Measurements from ENCODE around the gene DMRT3. TPM values are rescaled to one million over a fixed set of nuclear protein-coding genes. Genes with fewer than 3 reads are reported as not detected.

The DMRT3 gene
- total RNA-seq, 2 donors from 2014 or later = not detected

DNA sequence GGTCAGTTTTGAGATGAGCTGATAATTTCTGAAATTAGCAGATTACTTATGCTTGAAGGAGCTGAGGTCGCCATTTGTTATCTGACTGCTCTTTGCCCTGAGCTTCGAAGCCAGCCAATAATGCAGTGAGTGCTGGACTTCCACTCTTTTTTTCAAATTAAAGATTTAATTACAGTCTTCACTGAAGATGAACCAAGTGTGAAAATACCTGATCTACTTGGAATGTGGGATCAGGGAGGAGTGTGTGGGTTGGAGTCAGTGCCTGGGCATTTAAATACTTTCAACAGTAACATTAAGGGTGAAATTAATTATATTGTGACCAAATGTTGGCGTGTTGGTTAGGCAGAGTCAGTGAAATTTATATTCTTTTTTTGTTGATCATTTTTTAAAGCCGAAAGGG is 23.9 kb upstream of the DMRT3 start:
- Histone ChIP-seq H3K4me3 (no peak overlapping the region), H3K9me3 (peaks cover 0 to 4% of the 10 kb centered on the region in 2 donors), H3K36me3 (no peaks in the 10 kb centered on the region), H3K27me3 (no peaks in the 10 kb centered on the region), H3K4me1 (no peaks in the 10 kb centered on the region), H3K27ac (no peak overlapping the region)
- TF ChIP-seq, protein P1, sequence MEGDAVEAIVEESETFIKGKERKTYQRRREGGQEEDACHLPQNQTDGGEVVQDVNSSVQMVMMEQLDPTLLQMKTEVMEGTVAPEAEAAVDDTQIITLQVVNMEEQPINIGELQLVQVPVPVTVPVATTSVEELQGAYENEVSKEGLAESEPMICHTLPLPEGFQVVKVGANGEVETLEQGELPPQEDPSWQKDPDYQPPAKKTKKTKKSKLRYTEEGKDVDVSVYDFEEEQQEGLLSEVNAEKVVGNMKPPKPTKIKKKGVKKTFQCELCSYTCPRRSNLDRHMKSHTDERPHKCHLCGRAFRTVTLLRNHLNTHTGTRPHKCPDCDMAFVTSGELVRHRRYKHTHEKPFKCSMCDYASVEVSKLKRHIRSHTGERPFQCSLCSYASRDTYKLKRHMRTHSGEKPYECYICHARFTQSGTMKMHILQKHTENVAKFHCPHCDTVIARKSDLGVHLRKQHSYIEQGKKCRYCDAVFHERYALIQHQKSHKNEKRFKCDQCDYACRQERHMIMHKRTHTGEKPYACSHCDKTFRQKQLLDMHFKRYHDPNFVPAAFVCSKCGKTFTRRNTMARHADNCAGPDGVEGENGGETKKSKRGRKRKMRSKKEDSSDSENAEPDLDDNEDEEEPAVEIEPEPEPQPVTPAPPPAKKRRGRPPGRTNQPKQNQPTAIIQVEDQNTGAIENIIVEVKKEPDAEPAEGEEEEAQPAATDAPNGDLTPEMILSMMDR (IDR thresholded peaks at IDR 0.05) = no peak
- DNase-seq (ENCODE audit: low spot score) = no peak

DNA sequence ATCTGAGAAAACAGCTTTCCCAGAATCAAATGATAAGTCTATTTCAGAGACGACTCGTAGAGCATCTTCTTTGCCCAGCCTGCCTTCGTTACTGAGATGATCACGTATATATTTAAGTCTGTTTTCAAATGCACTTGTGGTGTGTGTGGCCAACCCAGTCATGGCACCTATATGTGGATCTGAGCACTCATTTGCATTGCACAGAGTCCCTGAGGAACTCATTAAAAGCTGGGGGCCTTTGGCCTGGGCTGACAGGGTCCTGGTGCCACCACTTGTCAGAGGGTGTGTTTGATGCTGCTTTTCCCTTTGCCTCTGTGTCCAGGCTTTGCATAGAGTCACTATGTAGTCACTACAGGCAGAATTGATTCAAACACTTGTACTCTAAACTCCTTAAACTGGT is 17.4 kb upstream of the DMRT3 start:
- Histone ChIP-seq H3K27me3 (no peaks in the 10 kb centered on the region), H3K4me3 (no peak overlapping the region), H3K27ac (no peak overlapping the region), H3K4me1 (no peaks in the 10 kb centered on the region), H3K9me3 (no peaks in the 10 kb centered on the region), H3K36me3 (no peaks in the 10 kb centered on the region)
- TF ChIP-seq, protein P1 (IDR thresholded peaks at IDR 0.05) = no peak
- DNase-seq (ENCODE audit: low spot score) = no peak

DNA sequence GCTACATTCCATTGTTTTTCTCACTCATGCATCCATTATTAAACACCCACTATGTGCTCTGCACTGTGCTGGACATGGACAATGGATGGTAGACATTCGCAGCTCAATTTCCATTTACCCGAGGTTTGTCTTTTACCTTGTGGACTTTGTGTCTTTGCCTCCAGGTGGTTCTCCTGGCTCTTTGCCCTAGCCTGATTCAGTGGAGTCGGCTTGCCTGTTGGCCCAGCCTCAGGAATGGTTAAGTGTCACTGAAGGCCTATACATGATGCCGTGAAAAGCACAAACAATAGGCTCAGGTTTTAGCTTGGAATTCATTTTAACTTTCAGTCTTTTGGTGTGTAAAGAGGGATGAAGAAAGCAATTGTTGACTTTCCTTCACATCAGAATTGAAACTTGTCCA is 16.5 kb upstream of the DMRT3 start:
- no peaks in the 10 kb centered on the region for H3K9me3 ChIP-seq
- no peak for DNase-seq (ENCODE audit: low spot score)
- H3K4me3 ChIP-seq = no peak overlapping the region
- TF ChIP-seq, protein P1 (IDR thresholded peaks at IDR 0.05) = no peak
- no peaks in the 10 kb centered on the region for H3K4me1 ChIP-seq
- no peaks in the 10 kb centered on the region for H3K27me3 ChIP-seq
- no peaks in the 10 kb centered on the region for H3K36me3 ChIP-seq
- no peak overlapping the region for H3K27ac ChIP-seq

DNA sequence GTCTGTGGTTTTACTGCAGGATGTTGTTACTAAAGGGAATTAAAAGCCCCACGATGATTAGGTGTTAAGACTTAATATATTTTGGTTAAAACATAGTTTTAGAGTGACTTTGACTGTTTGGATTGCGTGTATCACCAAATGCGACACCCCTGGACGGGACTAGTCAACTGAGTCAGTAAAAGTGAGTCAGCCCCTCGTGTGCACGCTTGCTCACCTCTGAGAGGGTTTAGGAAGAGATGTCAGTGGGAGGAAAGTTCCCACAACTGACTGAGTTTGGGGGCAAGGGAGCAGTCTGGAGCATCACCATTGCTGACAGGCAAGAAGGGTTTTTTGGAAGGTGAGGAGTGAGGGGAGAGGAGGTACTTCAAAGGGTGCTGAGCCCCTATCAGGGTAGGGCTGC is 14.4 kb upstream of the DMRT3 start:
- Histone ChIP-seq H3K27ac (no peak overlapping the region), H3K4me3 (no peak overlapping the region), H3K27me3 (peaks cover 3 to 8% of the 10 kb centered on the region in 2 donors), H3K9me3 (no peaks in the 10 kb centered on the region), H3K4me1 (no peaks in the 10 kb centered on the region), H3K36me3 (no peaks in the 10 kb centered on the region)
- no peak for DNase-seq (ENCODE audit: low spot score)
- TF ChIP-seq, protein P1 (IDR thresholded peaks at IDR 0.05) = no peak

DNA sequence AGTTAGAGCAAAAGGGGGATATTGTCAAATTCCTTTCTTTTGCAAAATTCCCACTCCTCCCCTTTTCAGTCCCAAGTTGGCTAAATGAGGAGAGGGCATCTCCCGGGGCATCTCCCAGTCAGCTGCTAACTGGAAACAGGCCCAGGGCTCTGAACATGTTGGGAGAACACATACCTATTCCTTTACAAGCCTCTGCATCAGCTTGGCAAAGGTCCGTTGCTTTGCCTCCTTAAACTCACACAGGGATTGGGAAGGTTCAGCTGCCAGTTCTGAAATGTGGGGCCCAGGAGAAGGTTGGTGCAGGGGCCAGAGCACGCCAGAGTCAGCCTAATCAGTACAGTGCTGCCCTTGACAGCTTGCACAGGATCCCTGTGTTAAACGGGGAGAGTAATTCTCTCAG is 11.0 kb upstream of the DMRT3 start:
- peaks cover 24 to 25% of the 10 kb centered on the region in 2 donors for H3K27me3 ChIP-seq
- H3K36me3 ChIP-seq = no peaks in the 10 kb centered on the region
- no peak for DNase-seq (ENCODE audit: low spot score)
- H3K4me1 ChIP-seq = peaks cover 0 to 12% of the 10 kb centered on the region in 2 donors
- no peak overlapping the region for H3K4me3 ChIP-seq
- H3K9me3 ChIP-seq = no peaks in the 10 kb centered on the region
- TF ChIP-seq, protein P1 (IDR thresholded peaks at IDR 0.05) = no peak
- no peak overlapping the region for H3K27ac ChIP-seq

DNA sequence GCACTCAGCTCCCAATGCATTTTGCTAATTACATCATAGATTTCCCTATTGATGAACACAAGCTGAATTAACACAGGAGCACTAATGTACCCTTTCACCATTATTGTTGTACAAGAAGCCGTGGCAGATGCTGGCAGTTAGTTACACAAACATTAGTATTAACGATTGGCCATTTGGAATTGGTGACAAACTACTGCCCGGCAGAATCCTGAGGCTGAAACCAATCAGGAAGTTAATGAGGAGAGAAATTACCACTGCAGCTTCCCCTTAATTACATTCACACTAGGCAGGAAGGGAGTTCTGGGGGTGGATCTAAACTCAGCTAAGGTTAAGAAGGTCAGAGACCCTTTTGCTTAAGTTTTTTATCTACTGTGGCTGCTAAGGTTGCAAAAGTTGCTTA is 9.6 kb upstream of the DMRT3 start:
- Histone ChIP-seq H3K4me3 (no peak overlapping the region), H3K36me3 (no peaks in the 10 kb centered on the region), H3K9me3 (no peaks in the 10 kb centered on the region), H3K4me1 (peaks cover 0 to 26% of the 10 kb centered on the region in 2 donors), H3K27me3 (peaks cover 36 to 38% of the 10 kb centered on the region in 2 donors), H3K27ac (no peak overlapping the region)
- TF ChIP-seq, protein P1 (IDR thresholded peaks at IDR 0.05) = no peak
- no peak for DNase-seq (ENCODE audit: low spot score)
